Metanephros (tissue), 2 donors: ENCODE results near the gene UTS2R. TPM values are rescaled to one million over a fixed set of nuclear protein-coding genes. Genes with fewer than 3 reads are reported as not detected.

Experiments used
- small RNA-seq: library from RNA; depleted of rRNA; stranded (forward); fragments of <200 nt; gene quantifications from one replicate; pipeline ENCODE3, GENCODE V24; 2014; ENCODE audit warnings: low replicate concordance
- total RNA-seq: library from RNA; depleted of rRNA; stranded (reverse); fragments of >200 nt; gene quantifications from one replicate; pipeline ENCODE4 v1.2.3, GENCODE V29; 2014

The UTS2R gene
- 0.29 TPM for total RNA-seq

GRCh38 chr17:82371333-82372248 lies at the start of gene UTS2R:
Gene UTS2R, plus strand, starts transcription at chr17:82371765. Its CDS starts 2,560 bp downstream, at chr17:82374325.

GRCh38 chr17:82333279-82334171 lies 38.0 kb upstream of the UTS2R start, which contains the start of gene SECTM1:
Gene SECTM1, minus strand, starts transcription at chr17:82333766. Its CDS starts 6,526 bp downstream, at chr17:82327240.

GRCh38 chr17:82358465-82359350 lies 12.9 kb upstream of the UTS2R start, which contains the start of gene TEX19:
Gene TEX19, plus strand, starts transcription at chr17:82359247. Its CDS starts 2,904 bp downstream, at chr17:82362151.

GRCh38 chr17:82418001-82418986 lies 46.7 kb downstream of the UTS2R start, which contains the start of the genes HEXD and OGFOD3:
Gene HEXD, plus strand, starts transcription at chr17:82418347. Its CDS starts 1,453 bp downstream, at chr17:82419800.
Gene OGFOD3, minus strand, starts transcription at chr17:82418586. Its CDS starts 101 bp downstream, at chr17:82418485.

Small RNA genes within 50 kb of the gene (small RNA-seq; reads per million reads assigned to genes)
- gene RF00019, result not detected

Other genes with a start within 250 kb of the UTS2R start
- gene CCDC57, start 158.9 kb upstream of the UTS2R start, total RNA-seq, result 39.7 TPM
- 35.7 TPM for gene SLC16A3, start 142.7 kb upstream of the UTS2R start, total RNA-seq
- gene CSNK1D, start 98.1 kb upstream of the UTS2R start, total RNA-seq, result 75.4 TPM
- 1.4 TPM for gene CD7, start 54.2 kb upstream of the UTS2R start, total RNA-seq
- 3.6 TPM for gene SECTM1, start 38.0 kb upstream of the UTS2R start, total RNA-seq
- gene TEX19, start 12.5 kb upstream of the UTS2R start, total RNA-seq, result not detected
- gene HEXD, start 46.6 kb downstream of the UTS2R start, total RNA-seq, result 40.5 TPM
- gene OGFOD3, start 46.8 kb downstream of the UTS2R start, total RNA-seq, result 26.9 TPM
- gene CYBC1, start 79.0 kb downstream of the UTS2R start, total RNA-seq, result 40.9 TPM
- gene NARF, start 87.0 kb downstream of the UTS2R start, total RNA-seq, result 50.8 TPM
- 38.5 TPM for gene FOXK2, start 148.0 kb downstream of the UTS2R start, total RNA-seq